Ovary (tissue), 3 donors: ENCODE measurements around the gene PRKCE.

Experiments used
- CTCF ChIP-seq, 3 donors: fragments of 450-650 bp in 2 of 3; fragments of 200-600 bp in 1 of 3; IDR thresholded peaks; one replicate each; pipeline versions ENCODE4 v1.5.1 to v1.8.0; 2016 to 2022; ENCODE audit warnings: antibody characterized with exemption in 3 of 3, mild to moderate bottlenecking in 1 of 3
- EP300 ChIP-seq: sonication (generic); formaldehyde crosslinking; IDR thresholded peaks from one replicate; pipeline ENCODE4 v1.6.1; 2017; ENCODE audit warnings: antibody characterized with exemption
- POLR2A ChIP-seq: fragments of 450-650 bp; IDR thresholded peaks from one replicate; pipeline ENCODE4 v1.6.1; 2017; ENCODE audit warnings: antibody characterized with exemption, mild to moderate bottlenecking, moderate library complexity
- donor health status: DM: no; HTN: no; CAD: no.

GRCh38 chr2:45892425-45892745, 240.9 kb downstream of the PRKCE start:
- no peak for TF ChIP-seq CTCF (IDR thresholded peaks at IDR 0.05)
- TF ChIP-seq POLR2A, result no peak
- TF ChIP-seq EP300, result no peak
